HG03039 (cell line): ENCODE results near the gene IL1R2.

Source experiments
- ATAC-seq: cut with Tn5 transposase; IDR thresholded peaks from one replicate; pipeline ENCODE4 v1.9.1; 2021; ENCODE audit warnings: mild to moderate bottlenecking, moderate library complexity; ENCODE audit not compliant: unreplicated experiment

The IL1R2 gene

DNA sequence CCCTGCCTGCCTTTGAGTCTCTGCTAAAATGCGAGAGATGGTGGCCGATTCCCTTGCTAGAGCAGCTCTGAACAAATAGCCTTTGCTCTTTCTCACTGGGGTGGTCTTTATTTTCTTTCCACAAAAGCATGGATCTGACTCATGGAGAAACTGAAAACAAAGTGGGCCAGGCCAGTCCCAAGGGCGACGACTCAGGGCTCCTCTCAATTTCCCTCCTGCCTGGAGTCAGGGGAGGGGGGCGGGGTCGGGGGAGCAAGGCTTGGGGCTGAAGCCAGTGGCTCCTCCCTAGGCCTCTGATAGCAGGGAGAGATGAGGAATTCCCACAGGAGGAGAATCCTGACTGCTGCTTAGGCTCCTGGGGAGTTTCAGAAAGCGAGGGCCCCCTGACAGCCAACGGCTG, 17.1 kb upstream of the IL1R2 start:
- ATAC-seq: no peak

DNA sequence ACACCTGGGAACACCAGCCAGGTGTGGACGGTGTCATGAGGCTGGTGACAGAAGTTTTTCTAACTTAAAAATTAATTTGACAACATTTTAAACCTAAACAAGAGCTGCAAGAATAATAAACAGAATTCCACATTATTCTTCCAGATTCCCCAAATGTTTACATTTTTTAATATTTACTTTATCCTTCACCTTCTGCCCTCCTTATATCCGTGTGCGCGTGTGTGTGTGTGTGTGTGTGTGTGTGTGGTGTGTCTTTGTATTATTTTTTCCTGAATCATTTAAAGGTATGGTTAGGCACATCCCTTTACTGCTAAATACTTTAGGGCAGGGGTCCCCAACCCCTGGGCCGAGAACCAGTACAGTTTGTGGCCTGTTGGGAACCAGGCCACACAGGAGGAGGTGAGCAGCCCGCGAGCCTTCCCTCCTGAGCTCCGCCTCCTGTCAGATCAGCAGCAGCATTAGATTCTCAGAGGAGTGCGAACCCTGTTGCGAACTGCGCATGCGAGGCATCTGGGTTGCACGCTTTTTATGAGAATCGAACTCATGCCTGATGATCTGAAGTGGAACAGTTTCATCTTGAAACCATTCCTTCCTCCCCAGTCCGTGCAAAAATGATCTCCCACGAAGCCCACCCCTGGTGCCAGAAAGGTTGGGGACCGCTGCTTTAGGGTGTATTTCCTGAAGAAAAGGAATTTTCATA, 16.4 kb upstream of the IL1R2 start:
- no peak for ATAC-seq

DNA sequence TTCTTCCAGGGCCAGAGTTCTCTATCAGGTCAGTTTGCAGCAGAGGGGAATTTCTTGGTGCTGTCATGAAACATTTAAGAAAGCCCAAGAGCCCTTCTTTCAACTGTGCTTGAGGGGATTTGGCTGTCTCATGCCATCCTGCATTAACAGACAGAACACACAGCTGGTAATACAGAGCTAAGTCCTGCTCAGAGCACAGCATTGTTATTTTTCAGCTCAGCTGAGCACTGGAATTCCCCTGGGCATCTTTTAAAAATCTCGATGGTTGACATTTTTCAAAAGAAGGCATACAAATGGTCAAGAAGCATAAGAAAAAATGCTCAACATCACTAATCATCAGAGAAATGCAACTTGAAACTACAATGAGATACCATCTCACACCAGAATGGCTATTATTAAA, 14.9 kb upstream of the IL1R2 start:
- no peak for ATAC-seq

DNA sequence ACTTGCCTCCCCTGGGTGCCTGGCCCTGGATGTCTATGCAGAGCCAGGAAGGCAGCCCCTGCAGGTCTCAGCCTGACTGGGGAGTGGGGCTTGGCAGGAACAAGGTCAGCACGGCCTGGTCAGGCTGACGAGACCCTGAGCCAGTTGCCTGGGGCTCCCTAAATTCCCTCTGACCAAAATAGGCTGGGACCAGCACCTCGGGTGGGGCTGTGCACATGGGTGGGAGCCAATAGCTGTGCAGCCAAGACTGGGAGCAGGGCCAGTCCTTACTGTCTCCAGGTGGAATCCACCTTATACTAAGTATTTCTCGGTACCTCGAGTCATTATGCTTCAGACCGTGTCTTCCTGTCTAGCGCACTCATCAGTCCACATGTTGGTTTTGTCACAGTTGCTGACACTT, 11.4 kb upstream of the IL1R2 start:
- no peak for ATAC-seq

DNA sequence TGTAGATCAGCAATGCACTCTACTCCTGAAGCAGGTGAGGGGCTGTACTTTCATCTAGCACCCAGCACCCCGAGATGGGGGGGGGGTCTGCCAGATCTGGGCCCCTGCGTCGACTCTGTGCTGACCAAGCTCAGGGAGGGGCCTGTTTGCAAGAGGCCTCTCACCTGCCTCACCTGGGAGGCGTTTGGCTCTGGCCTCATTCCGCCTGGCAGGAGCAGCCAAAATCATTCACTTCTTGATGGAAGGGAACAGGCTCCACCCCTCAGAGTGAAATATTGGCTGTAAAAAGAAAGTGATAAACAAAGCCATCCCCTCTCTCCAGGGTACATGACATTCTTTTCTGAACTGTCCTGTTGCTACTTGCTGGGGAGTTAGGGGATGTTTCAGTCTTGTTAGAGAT, 10.7 kb upstream of the IL1R2 start:
- no peak for ATAC-seq

GRCh38 chr2:101981504-101981903, 10.3 kb upstream of the IL1R2 start:
- no peak for ATAC-seq

- no peak for ATAC-seq
Measured at GRCh38 chr2:101982495-101983029, 9.2 kb upstream of the IL1R2 start.

GRCh38 chr2:101983486-101983885, 8.3 kb upstream of the IL1R2 start:
- ATAC-seq: no peak

- ATAC-seq: no peak
Measured at GRCh38 chr2:101983928-101984327, 7.8 kb upstream of the IL1R2 start.

- ATAC-seq: no peak
Measured at GRCh38 chr2:101984656-101985055, 7.1 kb upstream of the IL1R2 start.

DNA sequence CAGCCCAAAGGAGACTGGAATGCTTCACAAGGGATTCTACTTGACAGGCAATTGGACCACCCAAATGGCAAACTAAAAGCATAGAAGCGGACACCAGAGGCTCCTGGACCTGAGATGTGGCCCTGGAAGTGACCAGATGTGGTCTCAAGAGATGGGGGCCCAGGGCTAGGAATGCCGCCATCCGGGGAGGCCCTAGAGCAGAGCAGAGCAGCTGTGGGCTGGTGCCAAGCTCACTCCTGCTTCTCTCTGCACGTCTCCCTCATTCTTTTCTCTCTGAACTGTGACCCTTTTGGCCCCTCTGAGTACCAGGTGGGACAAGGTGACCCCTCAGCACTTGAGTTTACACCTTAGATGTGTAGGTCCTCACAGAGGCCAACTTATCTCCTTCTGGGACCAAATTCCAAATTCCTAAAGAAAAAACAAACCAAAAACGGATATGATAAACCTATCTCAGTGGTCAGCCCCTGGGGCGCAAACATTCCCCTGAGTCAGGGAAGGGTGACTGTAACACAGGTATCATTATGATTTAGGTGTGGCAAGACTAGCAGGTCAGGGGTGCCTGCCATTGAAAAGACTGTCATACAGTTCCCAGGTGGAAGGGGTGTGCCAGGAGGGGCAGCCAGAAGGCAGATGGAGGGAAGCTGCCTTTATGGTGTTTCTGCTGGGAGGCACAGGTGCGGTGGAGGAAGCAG, 6.5 kb upstream of the IL1R2 start:
- no peak for ATAC-seq

GRCh38 chr2:101985793-101986164, 6.0 kb upstream of the IL1R2 start:
- ATAC-seq: no peak

DNA sequence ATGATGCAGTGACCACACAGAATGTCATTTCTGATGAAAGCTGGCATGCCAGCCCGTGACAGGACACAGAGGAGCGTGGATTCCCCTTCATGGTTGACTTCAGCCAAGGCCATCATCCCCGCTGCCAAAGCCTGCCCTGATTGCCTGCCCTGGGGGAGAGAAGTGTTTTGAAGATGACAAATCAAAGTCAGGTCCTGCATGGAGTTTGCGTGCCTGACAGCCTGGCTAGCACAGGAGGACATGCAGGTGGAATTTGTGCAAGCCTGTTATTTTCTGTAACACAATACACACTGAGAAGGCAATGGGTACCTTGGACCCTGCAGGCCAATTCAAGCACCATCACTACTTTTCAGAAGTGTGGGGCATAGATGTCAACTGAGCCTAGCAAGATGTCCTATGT, 5.4 kb upstream of the IL1R2 start:
- ATAC-seq: no peak

GRCh38 chr2:101986804-101987740, 4.7 kb upstream of the IL1R2 start:
- no peak for ATAC-seq

- no peak for ATAC-seq
Measured at GRCh38 chr2:101987832-101988231, 3.9 kb upstream of the IL1R2 start.

- ATAC-seq: no peak
Measured at GRCh38 chr2:101988541-101988940, 3.2 kb upstream of the IL1R2 start.

GRCh38 chr2:101989740-101990460, 1.9 kb upstream of the IL1R2 start:
- no peak for ATAC-seq

GRCh38 chr2:101993772-101994171, 2.0 kb downstream of the IL1R2 start:
- no peak for ATAC-seq

DNA sequence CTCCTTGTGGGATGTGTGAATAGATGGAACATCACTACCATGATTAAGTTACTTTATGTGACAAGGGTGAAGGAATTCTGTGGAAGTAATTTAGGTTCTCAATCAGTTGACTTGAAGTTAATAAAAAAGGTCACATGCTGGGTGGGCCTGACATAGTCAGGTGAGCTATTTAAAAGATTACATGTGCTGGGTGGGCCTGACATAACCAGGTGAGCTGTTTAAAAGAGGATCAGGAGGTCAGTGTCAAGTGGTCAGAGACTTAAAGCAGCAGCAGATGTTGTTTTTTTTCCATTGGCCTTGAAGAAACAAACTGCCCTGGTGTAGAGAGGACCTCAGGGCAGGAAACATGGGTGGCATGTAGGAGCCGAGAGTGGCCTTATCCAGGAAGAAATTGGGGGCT, 3.3 kb downstream of the IL1R2 start:
- no peak for ATAC-seq

- ATAC-seq: no peak
Measured at GRCh38 chr2:101995804-101996203, 4.0 kb downstream of the IL1R2 start.

- ATAC-seq: no peak
Measured at GRCh38 chr2:101998556-101998895, 6.8 kb downstream of the IL1R2 start.
